Esophagus squamous epithelium (tissue), 4 donors: ENCODE data around the gene GPR26.

Experiments
- CTCF ChIP-seq, 6 experiments: fragments of 450-650 bp in 4 of 6; fragments of 200-600 bp in 2 of 6; sonication (generic) in 2 of 6; IDR thresholded peaks; one replicate each; pipeline ENCODE4 v1.5.1; 2016 to 2019; ENCODE audit warnings: antibody characterized with exemption in 6 of 6, mild to moderate bottlenecking in 4 of 6, moderate library complexity in 4 of 6
- POLR2A ChIP-seq, 4 donors: fragments of 450-650 bp; IDR thresholded peaks; one replicate each; pipeline ENCODE4 v1.6.1; 2017; ENCODE audit warnings: antibody characterized with exemption in 4 of 4, mild to moderate bottlenecking in 4 of 4, moderate library complexity in 3 of 4

GRCh38 chr10:123642697-123643096 lies 23.5 kb upstream of the GPR26 start:
- TF ChIP-seq POLR2A (IDR thresholded peaks at IDR 0.05) (no peak), CTCF (IDR thresholded peaks at IDR 0.05) (no peak)
